Kidney (tissue), 14 donors: ENCODE data around the gene MRTFB. TPM values are rescaled to one million over a fixed set of nuclear protein-coding genes. Genes with fewer than 3 reads are reported as not detected.

Experiments used
- DNase-seq, 5 donors: peaks; one replicate each; pipeline ENCODE4 v3.0.0-alpha.2; 2013 to 2020
- FAIRE-seq: peaks from 2 replicates; lab custom pipeline; 2012; peaks lifted over from hg19 to GRCh38; lab: Jason Lieb, UNC
- H3K27ac ChIP-seq, 2 donors: one replicate each; pipeline ENCODE4 v1.7.0; 2013; ENCODE audit warnings: low read depth in 2 of 2, low read length in 2 of 2, inconsistent platforms in 1 of 2
- H3K27me3 ChIP-seq: one replicate; pipeline ENCODE4 v1.7.1; 2013; ENCODE audit warnings: low read length, inconsistent platforms; ENCODE audit not compliant: control insufficient read depth, insufficient read depth
- H3K36me3 ChIP-seq, 3 donors: one replicate each; pipeline versions ENCODE4 v1.7.0 to v1.7.1; 2013; ENCODE audit warnings: low read length in 3 of 3, control low read depth in 1 of 3, inconsistent platforms in 1 of 3; ENCODE audit not compliant: insufficient read depth in 3 of 3, control insufficient read depth in 2 of 3
- H3K4me1 ChIP-seq, 3 donors: one replicate each; pipeline versions ENCODE4 v1.7.0 to v1.7.1; 2013; ENCODE audit warnings: low read length in 3 of 3, inconsistent platforms in 1 of 3, low read depth in 1 of 3; ENCODE audit not compliant: control insufficient read depth in 2 of 3, insufficient read depth in 2 of 3
- H3K4me3 ChIP-seq, 3 donors: one replicate each; pipeline versions ENCODE4 v1.7.0 to v1.8.1; 2013; ENCODE audit warnings: low read length in 3 of 3, control low read depth in 1 of 3, inconsistent platforms in 1 of 3
- H3K9ac ChIP-seq, 3 donors: one replicate each; pipeline versions ENCODE4 v1.7.0 to v1.7.1; 2013; ENCODE audit warnings: low read length in 3 of 3, control low read depth in 1 of 3, inconsistent platforms in 1 of 3
- H3K9me3 ChIP-seq, 3 donors: one replicate each; pipeline versions ENCODE4 v1.7.0 to v1.7.1; 2013; ENCODE audit warnings: low read length in 3 of 3, control low read depth in 1 of 3, inconsistent platforms in 1 of 3; ENCODE audit not compliant: control insufficient read depth in 2 of 3, insufficient read depth in 1 of 3
- intact Hi-C: fragments of 100-400 bp; cut with DNase I; formaldehyde crosslinking; loops from one replicate; pipeline ENCODE4 v1.11.1; 2022
- polyA plus RNA-seq: library from polyadenylated mRNA; stranded (reverse); fragments of 350-450 nt; fragmentation: Illumina TruSeq; extraction: RNeasy Lipid Tissue Mini Kit (QIAGEN cat#74804); gene quantifications from one replicate; pipeline ENCODE4 v1.2.3, GENCODE V29; 2014; ENCODE audit warnings: low read depth, low replicate concordance; ENCODE audit not compliant: insufficient read depth
- total RNA-seq: library from RNA; stranded (reverse); fragmentation: NEBNext Ultra II Directional; extraction: Animal tissue kit (Norgen Biotek cat#: 25700); gene quantifications from one replicate; pipeline ENCODE4 v1.2.1, GENCODE V29; 2021
- TF ChIP-seq, protein P1 (sequence below): IDR thresholded peaks from 3 replicates; pipeline ENCODE4 v1.5.1; 2012; ENCODE audit warnings: mild to moderate bottlenecking, moderate library complexity, borderline replicate concordance; ENCODE audit not compliant: insufficient read depth; ENCODE audit errors: extremely low read depth
- donor health status: control.
- donor health status: control.
- donor health status: control.
- donor health status: control.
- donor health status: control.
- donor health status: DM: yes; HTN: yes; CAD: no.
- donor health status: Normal renal cell carcinoma (clear cell type).

MRTFB gene
- total and polyA plus RNA-seq, 2 donors from 2014 or later = 5.1 to 51.0 TPM

DNA sequence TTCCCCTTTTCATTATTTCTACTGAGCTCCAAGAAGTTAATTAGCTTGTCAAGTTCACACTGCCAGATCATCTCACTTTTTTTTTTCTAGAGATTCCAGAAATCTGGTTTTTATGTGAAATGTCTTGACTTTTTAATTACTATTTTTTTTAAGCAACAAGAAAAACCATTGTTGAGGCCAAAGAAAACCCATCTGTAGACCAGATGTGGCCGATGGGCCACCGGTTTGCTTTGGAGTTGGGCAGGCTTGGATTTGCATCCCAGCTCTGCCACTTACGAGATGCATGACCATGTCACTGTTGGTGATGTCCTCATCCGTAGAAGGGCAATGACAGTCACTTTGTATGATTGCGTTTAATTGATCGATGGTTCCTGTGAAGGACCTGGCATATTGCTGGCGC lies 34.2 kb upstream of the MRTFB start:
- H3K27me3 ChIP-seq = no peaks in the 10 kb centered on the region
- no peak for FAIRE-seq
- no peak overlapping the region for H3K4me3 ChIP-seq
- no peak overlapping the region for H3K9ac ChIP-seq
- H3K9me3 ChIP-seq = peaks cover 0 to 5% (median 0%) of the 10 kb centered on the region in 3 donors
- DNase-seq = no peak
- no peak overlapping the region for H3K27ac ChIP-seq
- intact Hi-C loops = no loop called here
- TF ChIP-seq, protein P1, sequence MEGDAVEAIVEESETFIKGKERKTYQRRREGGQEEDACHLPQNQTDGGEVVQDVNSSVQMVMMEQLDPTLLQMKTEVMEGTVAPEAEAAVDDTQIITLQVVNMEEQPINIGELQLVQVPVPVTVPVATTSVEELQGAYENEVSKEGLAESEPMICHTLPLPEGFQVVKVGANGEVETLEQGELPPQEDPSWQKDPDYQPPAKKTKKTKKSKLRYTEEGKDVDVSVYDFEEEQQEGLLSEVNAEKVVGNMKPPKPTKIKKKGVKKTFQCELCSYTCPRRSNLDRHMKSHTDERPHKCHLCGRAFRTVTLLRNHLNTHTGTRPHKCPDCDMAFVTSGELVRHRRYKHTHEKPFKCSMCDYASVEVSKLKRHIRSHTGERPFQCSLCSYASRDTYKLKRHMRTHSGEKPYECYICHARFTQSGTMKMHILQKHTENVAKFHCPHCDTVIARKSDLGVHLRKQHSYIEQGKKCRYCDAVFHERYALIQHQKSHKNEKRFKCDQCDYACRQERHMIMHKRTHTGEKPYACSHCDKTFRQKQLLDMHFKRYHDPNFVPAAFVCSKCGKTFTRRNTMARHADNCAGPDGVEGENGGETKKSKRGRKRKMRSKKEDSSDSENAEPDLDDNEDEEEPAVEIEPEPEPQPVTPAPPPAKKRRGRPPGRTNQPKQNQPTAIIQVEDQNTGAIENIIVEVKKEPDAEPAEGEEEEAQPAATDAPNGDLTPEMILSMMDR = no peak
- H3K4me1 ChIP-seq = no peaks in the 10 kb centered on the region
- no peaks in the 10 kb centered on the region for H3K36me3 ChIP-seq

DNA sequence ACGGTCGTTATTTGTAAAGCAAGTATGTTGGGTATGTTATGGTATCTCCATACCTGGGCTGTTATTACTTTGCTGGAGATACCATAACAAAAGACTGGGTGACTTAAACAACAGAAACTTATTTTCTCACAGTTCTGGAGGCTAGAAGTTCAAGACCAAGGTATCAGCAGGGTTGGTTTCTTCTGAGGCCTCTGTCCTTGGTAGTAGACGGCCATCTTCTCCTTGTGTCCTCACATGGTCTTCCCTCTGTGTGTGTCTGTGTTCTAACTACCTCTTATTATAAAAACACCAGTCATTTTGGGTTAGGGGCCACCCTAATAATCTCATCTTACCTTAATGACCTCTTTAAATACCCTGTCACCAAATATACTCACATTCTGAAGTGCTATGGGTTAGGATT lies 33.2 kb upstream of the MRTFB start:
- H3K9ac ChIP-seq = no peak overlapping the region

DNA sequence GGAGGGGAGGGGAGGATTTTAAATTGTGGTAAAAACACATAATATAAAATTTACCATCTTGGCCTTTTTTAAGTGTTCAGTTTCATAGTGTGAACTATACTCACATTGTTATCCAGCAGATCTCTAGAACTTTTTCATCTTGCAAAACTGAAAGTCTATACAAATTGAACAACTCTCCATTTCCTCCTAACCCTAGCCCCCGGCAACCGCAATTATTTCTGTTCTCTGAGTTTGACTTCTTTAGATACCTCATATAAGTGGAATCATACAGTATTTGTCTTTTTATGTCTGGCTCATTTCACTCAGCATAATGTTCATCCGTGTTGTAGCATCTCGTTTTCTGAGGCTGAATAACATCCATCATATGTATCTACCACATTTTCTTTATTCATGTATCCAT lies 30.0 kb upstream of the MRTFB start:
- TF ChIP-seq, protein P1 = no peak
- FAIRE-seq (no peak), DNase-seq (no peak)
- H3K9me3 ChIP-seq = peaks cover 0 to 5% (median 0%) of the 10 kb centered on the region in 3 donors
- intact Hi-C loops = no loop called here
- no peak overlapping the region for H3K4me3 ChIP-seq
- H3K36me3 ChIP-seq = no peaks in the 10 kb centered on the region
- H3K27me3 ChIP-seq = no peaks in the 10 kb centered on the region
- H3K4me1 ChIP-seq = no peaks in the 10 kb centered on the region
- H3K9ac ChIP-seq = no peak overlapping the region
- no peak overlapping the region for H3K27ac ChIP-seq

More for the DNA sequence above, 33.2 kb upstream of the MRTFB start:
- H3K36me3 ChIP-seq = no peaks in the 10 kb centered on the region
- DNase-seq (no peak), FAIRE-seq (no peak)
- no peaks in the 10 kb centered on the region for H3K27me3 ChIP-seq
- intact Hi-C loops = no loop called here
- H3K4me1 ChIP-seq = no peaks in the 10 kb centered on the region
- TF ChIP-seq, protein P1 = no peak
- H3K4me3 ChIP-seq = no peak overlapping the region
- no peak overlapping the region for H3K27ac ChIP-seq
- H3K9me3 ChIP-seq = peaks cover 0 to 5% (median 0%) of the 10 kb centered on the region in 3 donors

DNA sequence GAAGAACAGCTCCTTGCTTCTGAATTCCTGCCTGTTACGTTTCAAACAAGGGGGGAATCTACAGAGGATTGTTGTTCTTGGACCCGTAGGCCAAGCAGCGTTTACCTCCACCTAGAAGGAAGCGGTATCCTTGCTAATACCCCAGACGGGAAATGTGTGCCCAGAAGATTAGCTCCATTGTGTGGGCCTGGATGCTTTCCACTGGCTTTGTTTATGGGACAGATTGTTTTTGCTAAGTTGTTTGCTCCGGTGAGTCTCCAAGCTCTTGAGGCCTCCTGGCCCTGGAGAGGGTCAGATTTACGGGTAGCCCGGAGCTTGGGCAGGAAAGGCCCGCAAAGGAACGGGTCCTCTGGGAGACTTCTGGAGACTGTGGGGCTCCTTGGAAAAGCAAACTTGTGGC lies 28.4 kb upstream of the MRTFB start:
- H3K27me3 ChIP-seq = no peaks in the 10 kb centered on the region
- H3K9ac ChIP-seq = no peak overlapping the region
- no peaks in the 10 kb centered on the region for H3K36me3 ChIP-seq
- H3K9me3 ChIP-seq = peaks cover 0 to 5% (median 0%) of the 10 kb centered on the region in 3 donors
- no peak overlapping the region for H3K4me3 ChIP-seq
- H3K27ac ChIP-seq = no peak overlapping the region
- TF ChIP-seq, protein P1 = no peak
- DNase-seq (no peak), FAIRE-seq (no peak)
- no peaks in the 10 kb centered on the region for H3K4me1 ChIP-seq
- intact Hi-C loops = no loop called here
